ENCODE data around the gene LPP.

- TF ChIP-seq CTCF (conservative IDR thresholded peaks at IDR 0.05): no peak
- TF ChIP-seq EZH2 (IDR thresholded peaks at IDR 0.05; ENCODE audit: low read depth): no peak
These were observed 185.7 kb downstream of the LPP start for GRCh38 chr3:188339410-188340295.

Data from PC-9 (cell line).